MM.1S (cell line): Measurements from ENCODE around the gene CPSF4.

Source experiments
- DNase-seq: peaks from one replicate; pipeline ENCODE4 v3.0.0-alpha.2; 2015
- H2AFZ ChIP-seq: fragments of 300-600 bp; sonication (generic); 2 replicates; pipeline ENCODE4 v1.6.0; 2016; ENCODE audit warnings: antibody characterized with exemption, low read length
- H3F3A ChIP-seq: fragments of 300-600 bp; sonication (generic); 2 replicates; pipeline ENCODE4 v1.6.1; 2016; ENCODE audit warnings: mild to moderate bottlenecking, antibody characterized with exemption, low read length, moderate library complexity, mixed read lengths; ENCODE audit not compliant: insufficient read depth
- H3K27ac ChIP-seq: fragments of 300-600 bp; sonication (generic); 2 replicates; pipeline ENCODE4 v1.5.1; 2016; ENCODE audit warnings: mild to moderate bottlenecking, low read length
- H3K27me3 ChIP-seq: fragments of 300-600 bp; sonication (generic); replicated peaks from 2 replicates; pipeline ENCODE4 v1.6.0; 2016; ENCODE audit warnings: low read length; ENCODE audit not compliant: insufficient read depth
- H3K36me3 ChIP-seq: fragments of 300-600 bp; sonication (generic); replicated peaks from 2 replicates; pipeline ENCODE4 v1.6.1; 2016; ENCODE audit warnings: mild to moderate bottlenecking, low read length, mixed read lengths; ENCODE audit not compliant: insufficient read depth
- H3K4me1 ChIP-seq: fragments of 300-600 bp; sonication (generic); 2 replicates; pipeline ENCODE4 v1.6.1; 2016; ENCODE audit warnings: low read length, mixed read lengths
- H3K4me2 ChIP-seq: fragments of 300-600 bp; sonication (generic); 2 replicates; pipeline ENCODE4 v1.6.0; 2016; ENCODE audit warnings: low read depth, low read length
- H3K4me3 ChIP-seq: fragments of 300-600 bp; sonication (generic); 2 replicates; pipeline ENCODE4 v1.5.1; 2016; ENCODE audit warnings: low read length, mixed read lengths
- H3K79me2 ChIP-seq: fragments of 300-600 bp; sonication (generic); 2 replicates; pipeline ENCODE4 v1.6.1; 2016; ENCODE audit warnings: mixed run types, low read length, mixed read lengths
- H3K9ac ChIP-seq: fragments of 300-600 bp; sonication (generic); 2 replicates; pipeline ENCODE4 v1.6.1; 2016; ENCODE audit warnings: low read length, mixed read lengths
- H3K9me2 ChIP-seq: fragments of 300-600 bp; sonication (generic); replicated peaks from 2 replicates; pipeline ENCODE4 v1.6.1; 2016; ENCODE audit warnings: mild to moderate bottlenecking, low read length, mixed read lengths; ENCODE audit not compliant: insufficient read depth
- H3K9me3 ChIP-seq: fragments of 300-600 bp; sonication (generic); replicated peaks from 2 replicates; pipeline ENCODE4 v1.6.1; 2016; ENCODE audit warnings: mild to moderate bottlenecking, low read length, mixed read lengths; ENCODE audit not compliant: insufficient read depth
- H4K20me1 ChIP-seq: fragments of 300-600 bp; sonication (generic); 2 replicates; pipeline ENCODE4 v1.6.1; 2016; ENCODE audit warnings: mild to moderate bottlenecking, low read length, moderate library complexity, mixed read lengths; ENCODE audit not compliant: insufficient read depth
- CTCF ChIP-seq: fragments of 300-600 bp; sonication (generic); IDR thresholded peaks from 2 replicates; pipeline ENCODE4 v1.5.1; 2016; ENCODE audit warnings: antibody characterized with exemption, low read length, mixed read lengths
- EZH2 ChIP-seq: fragments of 300-600 bp; sonication (generic); optimal IDR thresholded peaks from 2 replicates; pipeline ENCODE3; 2017; ENCODE audit warnings: low read depth, mild to moderate bottlenecking, antibody characterized with exemption, low read length, mixed read lengths
- EZH2phosphoT487 ChIP-seq: fragments of 300-600 bp; sonication (generic); IDR thresholded peaks from 2 replicates; pipeline ENCODE4 v1.6.1; 2018; ENCODE audit warnings: antibody characterized with exemption, low read length

Gene CPSF4

GRCh38 chr7:99437946-99438572, 684 bp upstream of the CPSF4 start:
- TF ChIP-seq CTCF (no peak), EZH2 (no peak), EZH2phosphoT487 (no peak)
- H4K20me1 ChIP-seq = 0 out of 2 replicates have a peak, but pooled peaks cover 9% of the 10 kb centered on the region
- H3K4me2 ChIP-seq = peak overlapping the region; percentile 78
- no peaks in the 10 kb centered on the region for H3K9me2 ChIP-seq
- peak overlapping the region; percentile 94 for H3K9ac ChIP-seq
- 0 out of 2 replicates have a peak, but pooled peaks cover 9% of the 10 kb centered on the region for H3K4me1 ChIP-seq
- peaks cover 61% of the 10 kb centered on the region for H3K79me2 ChIP-seq
- DNase-seq = peak; percentile 11
- H3K27ac ChIP-seq = peak overlapping the region; percentile 42; the same call in 1 of the 2 replicates
- H3F3A ChIP-seq = peaks cover 10% of the 10 kb centered on the region; the same call in 1 of the 2 replicates
- no peaks in the 10 kb centered on the region for H3K9me3 ChIP-seq
- H2AFZ ChIP-seq = peak overlapping the region; percentile 99
- peak overlapping the region; percentile 82 for H3K4me3 ChIP-seq
- no peaks in the 10 kb centered on the region for H3K27me3 ChIP-seq
- H3K36me3 ChIP-seq = 0 out of 2 replicates have a peak, but pooled peaks cover 3% of the 10 kb centered on the region

DNA sequence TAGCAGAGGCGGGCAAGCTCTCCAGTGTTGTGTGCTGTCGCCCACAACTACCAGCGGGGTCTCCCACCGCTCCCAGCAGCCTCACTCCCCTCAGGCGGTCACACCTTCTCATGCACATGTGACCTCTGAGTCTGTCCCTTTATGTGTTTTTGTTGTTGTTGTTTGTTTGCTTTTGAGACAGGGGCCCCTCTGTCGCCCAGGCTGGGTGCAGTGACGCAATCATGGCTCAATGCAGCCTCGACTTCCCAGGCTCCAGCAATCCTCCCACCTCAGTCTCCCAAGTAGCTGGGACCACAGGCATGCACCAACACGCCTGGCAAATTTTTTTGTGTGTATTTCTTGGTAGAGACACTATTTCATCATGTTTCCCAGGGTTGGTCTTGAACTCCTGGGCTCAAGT, 1.5 kb downstream of the CPSF4 start:
- peaks cover 73% of the 10 kb centered on the region for H3K79me2 ChIP-seq
- TF ChIP-seq EZH2 (no peak), EZH2phosphoT487 (no peak), CTCF (no peak)
- peak overlapping the region; percentile 78 for H3K4me2 ChIP-seq
- 0 out of 2 replicates have a peak, but pooled peaks cover 10% of the 10 kb centered on the region for H3K36me3 ChIP-seq
- H2AFZ ChIP-seq = no peak overlapping the region
- peaks cover 10% of the 10 kb centered on the region; the same call in 1 of the 2 replicates for H3F3A ChIP-seq
- DNase-seq = no peak
- H3K4me1 ChIP-seq = 0 out of 2 replicates have a peak, but pooled peaks cover 9% of the 10 kb centered on the region
- H3K9me3 ChIP-seq = no peaks in the 10 kb centered on the region
- H3K27ac ChIP-seq = no peak overlapping the region
- peak overlapping the region; percentile 94; the same call in 1 of the 2 replicates for H3K9ac ChIP-seq
- 0 out of 2 replicates have a peak, but pooled peaks cover 9% of the 10 kb centered on the region for H4K20me1 ChIP-seq
- no peaks in the 10 kb centered on the region for H3K9me2 ChIP-seq
- peak overlapping the region; percentile 82; the same call in 1 of the 2 replicates for H3K4me3 ChIP-seq
- no peaks in the 10 kb centered on the region for H3K27me3 ChIP-seq

- no peaks in the 10 kb centered on the region for H3K9me2 ChIP-seq
- H3K9me3 ChIP-seq = no peaks in the 10 kb centered on the region
- no peak for DNase-seq
- H3K4me2 ChIP-seq = no peak overlapping the region
- H3K4me3 ChIP-seq = no peak overlapping the region
- H3K27ac ChIP-seq = no peak overlapping the region
- no peaks in the 10 kb centered on the region for H3K4me1 ChIP-seq
- H3K9ac ChIP-seq = no peak overlapping the region
- no peaks in the 10 kb centered on the region for H3K27me3 ChIP-seq
- no peaks in the 10 kb centered on the region for H3F3A ChIP-seq
- H2AFZ ChIP-seq = no peak overlapping the region
- H3K36me3 ChIP-seq = peaks cover 14% of the 10 kb centered on the region
- TF ChIP-seq EZH2phosphoT487 (no peak), EZH2 (no peak), CTCF (no peak)
- H3K79me2 ChIP-seq = peaks cover 61% of the 10 kb centered on the region
- no peaks in the 10 kb centered on the region for H4K20me1 ChIP-seq
Measured at GRCh38 chr7:99446096-99446495, 7.4 kb downstream of the CPSF4 start.
